GM12878 (cell line): ENCODE data around the gene SLC26A11.

ENCODE experiments used
- CHD2 ChIP-seq: IDR thresholded peaks from 2 replicates; pipeline ENCODE4 v1.6.1; 2011; ENCODE audit warnings: low read depth, low read length, improper control_type of control experiment, borderline replicate concordance
- NR2C1 ChIP-seq: fragments of 450-650 bp; IDR thresholded peaks from 2 replicates; pipeline ENCODE4 v1.6.1; 2017; ENCODE audit warnings: antibody characterized with exemption, mild to moderate bottlenecking, moderate library complexity
- SP1 ChIP-seq: IDR thresholded peaks from one replicate; pipeline ENCODE4 v1.6.1; 2011; ENCODE audit warnings: low read depth, low read length

DNA sequence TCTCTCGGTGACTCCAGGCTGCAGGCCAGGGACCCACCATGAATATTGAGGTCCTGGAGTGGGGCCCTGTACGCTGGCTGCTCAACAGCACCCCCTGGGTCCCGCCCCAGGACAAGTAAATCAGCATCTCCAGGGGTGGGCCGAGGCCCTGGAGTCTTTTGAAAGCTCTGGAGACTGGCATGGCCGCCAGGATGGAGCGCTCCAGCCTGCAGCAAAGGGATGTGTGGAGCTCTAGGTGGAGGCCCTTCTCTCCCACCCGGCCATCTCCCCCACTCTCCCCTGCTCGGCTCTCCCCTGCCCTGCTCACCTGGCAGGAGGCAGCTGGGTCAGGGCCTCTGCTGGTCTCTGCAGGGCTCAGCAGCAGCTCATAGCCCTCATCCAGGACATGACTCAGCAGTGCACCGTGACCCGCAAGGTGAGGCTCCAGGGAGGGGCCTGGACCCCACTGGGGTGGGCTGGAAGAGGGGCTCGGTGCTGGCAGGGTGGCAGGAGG, 16.7 kb upstream of the SLC26A11 start:
- TF ChIP-seq CHD2 (no peak), NR2C1 (no peak), SP1 (no peak)
